Ascending aorta (tissue), 2 donors: ENCODE measurements around the gene MAML2. TPM values are rescaled to one million over a fixed set of nuclear protein-coding genes. Genes with fewer than 3 reads are reported as not detected.

ENCODE experiments used
- DNase-seq, 2 donors: peaks; one replicate each; pipeline ENCODE4 v3.0.0-alpha.2; 2019; ENCODE audit warnings: low spot score in 2 of 2
- H3K27ac ChIP-seq, 2 donors: fragments of 200-600 bp; sonication (generic); one replicate each; pipeline ENCODE4 v1.5.1; 2016 to 2017; ENCODE audit warnings: mild to moderate bottlenecking in 1 of 2
- H3K27me3 ChIP-seq: fragments of 200-600 bp; sonication (generic); one replicate; pipeline ENCODE4 v1.5.1; 2017
- H3K36me3 ChIP-seq, 2 donors: fragments of 200-600 bp; sonication (generic); one replicate each; pipeline ENCODE4 v1.5.1; 2016
- H3K4me1 ChIP-seq, 2 donors: fragments of 200-600 bp; sonication (generic); one replicate each; pipeline ENCODE4 v1.5.1; 2016 to 2017; ENCODE audit warnings: mild to moderate bottlenecking in 1 of 2
- H3K4me3 ChIP-seq, 2 donors: fragments of 200-600 bp; sonication (generic); one replicate each; pipeline ENCODE4 v1.5.1; 2016 to 2017; ENCODE audit warnings: mild to moderate bottlenecking in 1 of 2
- H3K9me3 ChIP-seq, 2 donors: fragments of 200-600 bp; sonication (generic); one replicate each; pipeline ENCODE4 v1.5.1; 2016
- CTCF ChIP-seq, 3 experiments: fragments of 200-600 bp in 2 of 3; fragments of 450-650 bp in 1 of 3; sonication (generic) in 2 of 3; IDR thresholded peaks; one replicate each; pipeline ENCODE4 v1.5.1; 2016 to 2019; ENCODE audit warnings: antibody characterized with exemption in 3 of 3, mild to moderate bottlenecking in 1 of 3, moderate library complexity in 1 of 3
- intact Hi-C: fragments of 100-400 bp; cut with DNase I; formaldehyde crosslinking; loops from one replicate; pipeline ENCODE4 v1.15.1; 2023
- total RNA-seq: library from RNA; depleted of rRNA; stranded (reverse); fragments of >200 nt; gene quantifications from one replicate; pipeline ENCODE4 v1.1.0, GENCODE V29; 2016

The MAML2 gene
- total RNA-seq, 1 donor from 2014 or later = 13.2 TPM

DNA sequence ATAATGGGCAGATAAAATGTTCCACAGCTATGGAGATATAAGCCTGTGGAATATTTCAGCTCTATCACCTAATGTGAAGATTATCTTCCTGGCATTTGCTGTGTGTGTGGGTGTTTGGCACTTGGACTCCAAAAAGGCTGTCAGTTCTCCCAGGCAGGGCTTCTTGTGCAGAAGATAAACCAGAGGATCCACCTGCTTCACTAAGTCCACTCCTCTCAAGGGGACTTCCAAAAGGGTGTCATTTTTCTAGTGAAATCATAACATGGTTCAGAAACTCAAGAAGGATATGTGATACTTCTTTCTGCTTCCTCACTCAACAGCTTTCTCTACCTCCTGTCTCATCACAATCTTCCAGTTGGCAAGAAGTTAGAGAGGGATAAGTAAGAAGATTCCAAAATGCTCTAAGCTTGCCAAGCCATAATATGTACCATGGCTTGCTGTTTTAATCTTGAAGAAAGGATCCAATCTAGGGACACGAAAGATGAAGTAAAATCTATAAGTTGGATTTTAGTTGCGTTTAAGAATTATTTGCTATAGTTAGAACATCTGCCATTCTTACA, 212.9 kb downstream of the MAML2 start:
- TF ChIP-seq CTCF (IDR thresholded peaks at IDR 0.05) = no peak
- H3K4me3 ChIP-seq = no peak overlapping the region
- H3K27ac ChIP-seq = no peak overlapping the region
- H3K9me3 ChIP-seq = no peaks in the 10 kb centered on the region
- H3K27me3 ChIP-seq = no peaks in the 10 kb centered on the region
- DNase-seq = no peak
- H3K4me1 ChIP-seq = no peaks in the 10 kb centered on the region
- H3K36me3 ChIP-seq = no peaks in the 10 kb centered on the region
- intact Hi-C loops = no loop called here

GRCh38 chr11:96127596-96127959, 215.4 kb downstream of the MAML2 start:
- DNase-seq = no peak
- no peak overlapping the region for H3K27ac ChIP-seq
- H3K36me3 ChIP-seq = no peaks in the 10 kb centered on the region
- H3K9me3 ChIP-seq = no peaks in the 10 kb centered on the region
- TF ChIP-seq CTCF (IDR thresholded peaks at IDR 0.05) = no peak
- intact Hi-C loops = no loop called here
- no peaks in the 10 kb centered on the region for H3K4me1 ChIP-seq
- H3K4me3 ChIP-seq = no peak overlapping the region
- no peaks in the 10 kb centered on the region for H3K27me3 ChIP-seq

DNA sequence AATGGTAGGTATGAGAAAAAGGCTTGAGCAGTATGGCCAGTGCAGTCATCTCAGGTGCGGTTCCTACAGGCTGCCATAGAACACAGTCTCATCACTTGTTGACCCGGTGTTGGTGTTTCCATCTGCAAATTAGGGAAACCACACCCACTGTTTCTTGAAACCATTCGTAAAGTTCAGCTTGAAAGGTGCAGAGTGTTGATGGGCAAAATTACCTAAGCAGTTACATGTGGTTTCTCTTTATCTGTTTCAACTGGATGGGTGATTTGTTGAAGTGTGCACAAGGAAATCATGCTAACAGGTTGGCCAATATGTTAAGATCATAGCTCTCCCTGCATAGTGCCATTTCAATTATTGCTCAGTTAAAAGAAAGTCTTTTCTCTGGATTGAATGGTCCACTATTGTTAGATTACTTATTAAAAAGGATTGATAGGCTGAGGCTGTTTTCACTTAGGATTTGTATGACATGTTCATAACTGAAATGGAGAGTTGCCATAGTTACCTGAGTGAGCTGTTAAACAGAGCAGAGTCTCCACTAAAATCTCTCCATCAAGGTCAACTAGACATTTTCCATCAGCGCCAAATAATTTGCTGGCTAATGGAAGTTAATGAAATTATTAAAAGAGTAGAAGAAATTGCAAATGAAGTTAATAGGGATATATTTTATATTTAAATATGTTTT, 215.9 kb downstream of the MAML2 start:
- intact Hi-C loops = no loop called here
- no peaks in the 10 kb centered on the region for H3K27me3 ChIP-seq
- H3K27ac ChIP-seq = no peak overlapping the region
- H3K4me3 ChIP-seq = no peak overlapping the region
- H3K9me3 ChIP-seq = no peaks in the 10 kb centered on the region
- DNase-seq = no peak
- H3K36me3 ChIP-seq = no peaks in the 10 kb centered on the region
- no peaks in the 10 kb centered on the region for H3K4me1 ChIP-seq
- no peak for TF ChIP-seq CTCF (IDR thresholded peaks at IDR 0.05)

DNA sequence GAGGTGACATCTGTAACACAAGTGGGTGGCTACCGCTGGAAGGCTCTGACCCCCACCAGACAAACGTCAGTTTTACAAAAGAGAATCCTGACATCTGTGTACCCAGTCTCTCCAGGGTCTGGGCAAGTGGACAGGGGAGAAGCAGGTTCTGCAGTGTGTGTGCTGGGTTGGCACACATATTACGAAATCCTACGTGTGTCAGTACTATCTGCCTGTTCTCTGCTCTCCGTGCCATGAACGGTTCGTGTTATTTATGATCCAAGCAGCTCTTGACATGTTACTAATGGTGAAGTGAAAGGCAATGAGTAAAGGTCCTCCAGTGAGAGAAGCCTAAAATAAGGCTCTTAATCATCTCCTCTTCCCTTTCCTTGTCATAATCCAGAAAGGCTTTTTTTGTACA, 217.6 kb downstream of the MAML2 start:
- H3K27ac ChIP-seq = no peak overlapping the region
- no peak overlapping the region for H3K4me3 ChIP-seq
- no peaks in the 10 kb centered on the region for H3K27me3 ChIP-seq
- H3K36me3 ChIP-seq = no peaks in the 10 kb centered on the region
- DNase-seq = no peak
- H3K9me3 ChIP-seq = no peaks in the 10 kb centered on the region
- no peak for TF ChIP-seq CTCF (IDR thresholded peaks at IDR 0.05)
- no peaks in the 10 kb centered on the region for H3K4me1 ChIP-seq
- intact Hi-C loops = no loop called here

DNA sequence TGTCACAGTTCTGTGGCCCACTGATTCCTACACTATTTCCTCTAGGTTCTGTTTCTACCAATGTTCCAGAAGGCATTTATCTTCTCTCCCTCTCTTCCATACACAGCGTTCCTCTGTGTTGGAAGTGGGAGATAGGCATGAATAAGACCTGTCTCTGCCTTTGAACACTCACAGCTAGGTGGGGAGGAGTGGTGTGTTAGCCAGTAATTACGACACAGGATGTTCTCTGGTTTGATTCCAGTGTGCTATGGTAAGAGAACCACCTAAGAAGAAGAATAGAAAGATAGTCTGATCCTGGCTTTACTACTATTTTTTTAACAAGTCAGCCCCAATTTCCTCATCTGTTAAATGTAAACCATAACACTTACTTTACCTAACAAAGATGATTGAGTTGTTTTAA, 218.8 kb downstream of the MAML2 start:
- no peak overlapping the region for H3K27ac ChIP-seq
- no peak for TF ChIP-seq CTCF (IDR thresholded peaks at IDR 0.05)
- no peaks in the 10 kb centered on the region for H3K27me3 ChIP-seq
- DNase-seq = no peak
- H3K4me1 ChIP-seq = no peaks in the 10 kb centered on the region
- H3K4me3 ChIP-seq = no peak overlapping the region
- H3K9me3 ChIP-seq = no peaks in the 10 kb centered on the region
- intact Hi-C loops = no loop called here
- H3K36me3 ChIP-seq = no peaks in the 10 kb centered on the region
